ENCODE data around the gene MRAS. TPM values are rescaled to one million over a fixed set of nuclear protein-coding genes. Genes with fewer than 3 reads are reported as not detected.

The MRAS gene
- total and polyA plus RNA-seq, 2 donors from 2014 or later, result 30.9 to 106 TPM

DNA sequence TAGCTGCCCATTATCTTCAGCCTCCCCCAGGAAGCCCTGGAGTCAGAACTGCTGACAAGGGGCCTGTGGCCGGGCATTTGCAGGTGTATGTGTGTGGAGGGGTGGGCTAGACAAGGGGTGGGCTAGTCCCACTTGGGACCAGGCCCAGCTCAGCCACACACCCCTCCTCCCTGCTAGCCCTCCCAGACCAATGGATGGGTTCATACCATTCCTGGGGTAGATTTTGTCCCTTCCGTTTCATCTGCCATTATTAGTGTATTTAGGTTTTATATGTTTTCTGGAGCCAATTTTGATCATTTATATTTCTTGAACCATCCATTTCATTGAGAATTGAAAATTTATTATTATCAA is 42.2 kb downstream of the MRAS start:
- peaks cover 0 to 3% (median 0%) of the 10 kb centered on the region in 3 donors for H3K4me1 ChIP-seq (ENCODE audit: control insufficient read depth in 2 of 3, insufficient read depth in 2 of 3, low read depth in 1 of 3, low read length in 3 of 3)
- H3K9ac ChIP-seq (ENCODE audit: low read length in 3 of 3), result no peak overlapping the region
- no peaks in the 10 kb centered on the region for H3K36me3 ChIP-seq (ENCODE audit: control insufficient read depth in 2 of 3, insufficient read depth in 3 of 3, low read length in 3 of 3)
- H3K4me3 ChIP-seq (ENCODE audit: low read length in 3 of 3), result no peak overlapping the region
- DNase-seq, result no peak
- H3K27me3 ChIP-seq (ENCODE audit: control insufficient read depth, insufficient read depth, low read length), result no peaks in the 10 kb centered on the region
- FAIRE-seq, result no peak
- H3K9me3 ChIP-seq (ENCODE audit: control insufficient read depth in 2 of 3, insufficient read depth in 1 of 3, low read length in 3 of 3), result no peaks in the 10 kb centered on the region
- H3K27ac ChIP-seq (ENCODE audit: low read depth in 2 of 2, low read length in 2 of 2), result no peak overlapping the region
- TF ChIP-seq CTCF (IDR thresholded peaks at IDR 0.05; ENCODE audit: borderline replicate concordance, extremely low read depth, insufficient read depth), result no peak
- intact Hi-C loops (cut with DNase I), result no loop called here

- no peaks in the 10 kb centered on the region for H3K27me3 ChIP-seq (ENCODE audit: control insufficient read depth, insufficient read depth, low read length)
- DNase-seq (no peak), FAIRE-seq (no peak)
- no peak overlapping the region for H3K27ac ChIP-seq (ENCODE audit: low read depth in 2 of 2, low read length in 2 of 2)
- no peaks in the 10 kb centered on the region for H3K9me3 ChIP-seq (ENCODE audit: control insufficient read depth in 2 of 3, insufficient read depth in 1 of 3, low read length in 3 of 3)
- peaks cover 0 to 2% (median 0%) of the 10 kb centered on the region in 3 donors for H3K36me3 ChIP-seq (ENCODE audit: control insufficient read depth in 2 of 3, insufficient read depth in 3 of 3, low read length in 3 of 3)
- intact Hi-C loops (cut with DNase I), result no loop called here
- no peak overlapping the region for H3K4me3 ChIP-seq (ENCODE audit: low read length in 3 of 3)
- no peak overlapping the region for H3K9ac ChIP-seq (ENCODE audit: low read length in 3 of 3)
- TF ChIP-seq CTCF (IDR thresholded peaks at IDR 0.05; ENCODE audit: borderline replicate concordance, extremely low read depth, insufficient read depth), result no peak
- peaks cover 0 to 3% (median 0%) of the 10 kb centered on the region in 3 donors for H3K4me1 ChIP-seq (ENCODE audit: control insufficient read depth in 2 of 3, insufficient read depth in 2 of 3, low read depth in 1 of 3, low read length in 3 of 3)
Measured at GRCh38 chr3:138394156-138394555, 45.8 kb downstream of the MRAS start.

DNA sequence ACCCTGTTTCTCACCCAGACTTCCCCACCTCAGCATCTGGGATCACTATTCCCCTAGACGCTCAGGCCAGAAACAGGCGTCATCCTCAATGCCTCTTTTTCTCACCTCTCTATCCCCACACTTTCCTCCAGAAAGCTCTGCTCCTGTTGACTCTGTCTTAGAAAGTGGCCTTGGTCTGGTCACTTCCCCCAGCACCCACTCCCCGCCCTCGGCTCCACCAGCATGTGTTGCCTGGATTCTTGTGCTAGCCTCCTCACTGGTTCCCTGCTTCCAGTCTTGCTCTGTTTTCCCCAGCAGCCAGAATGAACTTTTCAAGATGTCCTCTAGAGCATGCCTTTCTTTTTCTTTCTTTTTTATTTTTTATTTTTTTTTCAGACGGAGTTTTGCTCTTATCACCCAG is 46.3 kb downstream of the MRAS start:
- peaks cover 0 to 3% (median 0%) of the 10 kb centered on the region in 3 donors for H3K4me1 ChIP-seq (ENCODE audit: control insufficient read depth in 2 of 3, insufficient read depth in 2 of 3, low read depth in 1 of 3, low read length in 3 of 3)
- H3K9me3 ChIP-seq (ENCODE audit: control insufficient read depth in 2 of 3, insufficient read depth in 1 of 3, low read length in 3 of 3), result no peaks in the 10 kb centered on the region
- no peak overlapping the region for H3K9ac ChIP-seq (ENCODE audit: low read length in 3 of 3)
- H3K4me3 ChIP-seq (ENCODE audit: low read length in 3 of 3), result no peak overlapping the region
- no peak overlapping the region for H3K27ac ChIP-seq (ENCODE audit: low read depth in 2 of 2, low read length in 2 of 2)
- FAIRE-seq (no peak), DNase-seq (no peak)
- H3K27me3 ChIP-seq (ENCODE audit: control insufficient read depth, insufficient read depth, low read length), result no peaks in the 10 kb centered on the region
- peaks cover 0 to 4% (median 0%) of the 10 kb centered on the region in 3 donors for H3K36me3 ChIP-seq (ENCODE audit: control insufficient read depth in 2 of 3, insufficient read depth in 3 of 3, low read length in 3 of 3)
- no peak for TF ChIP-seq CTCF (IDR thresholded peaks at IDR 0.05; ENCODE audit: borderline replicate concordance, extremely low read depth, insufficient read depth)
- intact Hi-C loops (cut with DNase I), result no loop called here
